Measurements from ENCODE around the gene PAPPA. TPM values are rescaled to one million over a fixed set of nuclear protein-coding genes. Genes with fewer than 3 reads are reported as not detected.

The PAPPA gene
- total RNA-seq (2021; fragmentation: NEBNext Ultra II Directional; extraction: Animal tissue kit (Norgen Biotek cat#: 25700)) (0.63 and 1.2 TPM in 2 replicates), polyA plus RNA-seq (2011; rRNA removed) (0.18 and 0.31 TPM in 2 replicates), polyA minus RNA-seq (2011; rRNA and poly(A)+ RNA removed) (1.2 and 1.8 TPM in 2 replicates)
- polyA plus RNA-seq (2011; cell fraction: cytosol; rRNA removed): 0.26 TPM
- 1.1 TPM for polyA plus RNA-seq (2011; cell fraction: nucleus; rRNA removed)
- polyA plus RNA-seq (2012, experiment 1 of 2): 0.15 to 0.62 TPM (median 0.27 TPM) in 4 replicates
- polyA plus RNA-seq (2012, experiment 2 of 2): 0.03 TPM
- polyA plus RNA-seq (2013, experiment 1 of 2): 0.47 TPM
- 0.40 TPM for polyA plus RNA-seq (2013, experiment 2 of 2)
- polyA minus RNA-seq (2011; cell fraction: cytosol; rRNA and poly(A)+ RNA removed): 0.37 TPM
- polyA minus RNA-seq (2011; cell fraction: nucleus; rRNA and poly(A)+ RNA removed): 3.4 TPM
- long read RNA-seq, experiment 1: 0 reads
- long read RNA-seq, experiment 2: 0 reads

GRCh38 chr9:116153765-116154333 lies at the start of gene PAPPA:
PAPPA (plus strand) TSS chr9:116153791; CDS start chr9:116154173, 382 bp downstream.
- peaks cover 22% of the 10 kb centered on the region for H3K23me2 ChIP-seq (ENCODE audit: low read depth, low read length)
- no peak within 1 kb of the TSS for H2AK5ac ChIP-seq (ENCODE audit: low read depth, low read length)
- no peaks in the 10 kb centered on the region for H3K9me3 ChIP-seq (ENCODE audit: insufficient read depth in 2 of 2, low read depth in 1 of 2, low read length in 1 of 2)
- no peaks in the 10 kb centered on the region for H3K79me1 ChIP-seq (ENCODE audit: low read depth, low read length)
- no peaks in the 10 kb centered on the region for H3K79me2 ChIP-seq (ENCODE audit: control insufficient read depth in 1 of 2, insufficient read depth in 2 of 2, low read length in 2 of 2)
- CTCF ChIA-PET (ENCODE audit: partially characterized antibody): interaction anchor here (0.8 to 4.3 kb wide), 8 partner anchors 10 to 562 kb away, joined by 3 to 38 read pairs (median 8); no protein-coding TSS in a partner anchor
- H4K8ac ChIP-seq (ENCODE audit: extremely low read depth, insufficient read depth, low read length): peak within 1 kb of the TSS; percentile 77; the same call in 1 of the 2 replicates
- H2AFZ ChIP-seq (ENCODE audit: low read length): 0 out of 2 replicates have a peak within 1 kb of the TSS, but pooled peaks have one; percentile 58
- H3K4me3 ChIP-seq (ENCODE audit: extremely low read depth in 1 of 4, insufficient read depth in 2 of 4, low read depth in 3 of 4, low read length in 4 of 4): peak within 1 kb of the TSS; percentile 49 to 77 (median 56)
- H2BK15ac ChIP-seq (ENCODE audit: low read length): no peak within 1 kb of the TSS
- no peak within 1 kb of the TSS for H2BK20ac ChIP-seq (ENCODE audit: low read length)
- peak within 1 kb of the TSS; percentile 93 to 95 for H3K4me2 ChIP-seq (ENCODE audit: insufficient read depth in 1 of 2, low read depth in 2 of 2, low read length in 2 of 2)
- no peak within 1 kb of the TSS; the same call in 1 of the 2 replicates for H2BK5ac ChIP-seq (ENCODE audit: low read depth, low read length)
- H2BK120ac ChIP-seq (replicated peaks; ENCODE audit: low read depth, low read length): no peak within 1 kb of the TSS
- no peak within 1 kb of the TSS for H4K91ac ChIP-seq (replicated peaks; ENCODE audit: insufficient read length, low read length)
- H4K20me1 ChIP-seq (replicated peaks in 1 of 2; ENCODE audit: control insufficient read depth in 1 of 2, insufficient read depth in 2 of 2, low read length in 2 of 2): no peaks in the 10 kb centered on the region
- no peak within 1 kb of the TSS for H3K4ac ChIP-seq (replicated peaks; ENCODE audit: insufficient read length, low read depth, low read length)
- H3K18ac ChIP-seq (ENCODE audit: extremely low read depth, low read length): 0 out of 2 replicates have a peak within 1 kb of the TSS, but pooled peaks have one; percentile 34
- no peak within 1 kb of the TSS for H3K27ac ChIP-seq (ENCODE audit: low read depth, low read length)
- no peak within 1 kb of the TSS for H3K23ac ChIP-seq (ENCODE audit: insufficient read length)
- WGBS, 2 experiments (ENCODE audit: extremely low coverage in 1 of 2, insufficient coverage in 1 of 2, insufficient read length in 1 of 2, insufficient replicate concordance in 2 of 2, low coverage in 1 of 2, low lambda C conversion rate in 2 of 2, missing lambda C conversion rate in 1 of 2): 0% methylated on average over 9 of the region's 41 CpGs; no CpG with 5 or more reads in 1 of the 2 experiments
- no peak within 1 kb of the TSS for H3K14ac ChIP-seq (ENCODE audit: insufficient read length)
- peaks cover 4 to 22% (median 8%) of the 10 kb centered on the region in 4 experiments; a peak in 5 of 7 replicates for H3K4me1 ChIP-seq (replicated peaks in 1 of 4; ENCODE audit: control insufficient read depth in 3 of 4, insufficient read depth in 4 of 4, low read length in 3 of 4)
- peak within 1 kb of the TSS in 2 of 4 experiments; percentile 15 to 44; a peak in 3 of 7 replicates for H3K9ac ChIP-seq (replicated peaks in 1 of 4; ENCODE audit: extremely low read depth in 1 of 4, low read depth in 3 of 4, low read length in 3 of 4)
- POLR2A ChIA-PET (ENCODE audit: partially characterized antibody): interaction anchor here (0.9 kb wide), 2 partner anchors 331 to 343 kb away, joined by 3 read pairs; no protein-coding TSS in a partner anchor
- H2BK12ac ChIP-seq (ENCODE audit: low read depth, low read length): peak within 1 kb of the TSS; percentile 78; the same call in 1 of the 2 replicates
- H3K56ac ChIP-seq (replicated peaks; ENCODE audit: insufficient read length, low read depth, low read length): no peak within 1 kb of the TSS
- FAIRE-seq (no peak), DNase-seq (ENCODE audit: low read depth in 1 of 2, low spot score in 2 of 2) (peak in 1 of 2 experiments; percentile 53)
- peaks cover 8 to 35% (median 28%) of the 10 kb centered on the region in 4 experiments for H3K27me3 ChIP-seq (replicated peaks in 1 of 4; ENCODE audit: control insufficient read depth in 3 of 4, extremely low read depth in 1 of 4, insufficient read depth in 3 of 4, low read length in 3 of 4)
- no peaks in the 10 kb centered on the region for H3K36me3 ChIP-seq (ENCODE audit: control insufficient read depth in 2 of 4, insufficient read depth in 4 of 4, low read length in 3 of 4)
- H4K5ac ChIP-seq (ENCODE audit: insufficient read length, low read depth, low read length): no peak within 1 kb of the TSS
- no peak for TF ChIP-seq BACH1 (IDR thresholded peaks at IDR 0.05; ENCODE audit: low read length)
- no peak for TF ChIP-seq MAX (IDR thresholded peaks at IDR 0.05)
- TF ChIP-seq YY1 (IDR thresholded peaks at IDR 0.05; ENCODE audit: low read depth, low read length): no peak
- TF ChIP-seq NANOG (IDR thresholded peaks at IDR 0.05; ENCODE audit: insufficient read depth, low read depth, low read length, poor library complexity, severe bottlenecking): no peak
- TF ChIP-seq EGR1 (IDR thresholded peaks at IDR 0.05; ENCODE audit: borderline replicate concordance, low read depth, low read length): no peak
- no peak for TF ChIP-seq KDM4A (IDR thresholded peaks at IDR 0.05; ENCODE audit: low read depth, low read length, severe bottlenecking)
- no peak for TF ChIP-seq FOSL1 (IDR thresholded peaks at IDR 0.05; ENCODE audit: insufficient read depth, low read depth, low read length)
- no peak for TF ChIP-seq SIN3A (conservative IDR thresholded peaks at IDR 0.05 in 1 of 2, IDR thresholded peaks at IDR 0.05 in 1 of 2; ENCODE audit: low read depth in 1 of 2, low read length in 2 of 2)
- no peak for TF ChIP-seq PHF8 (conservative IDR thresholded peaks at IDR 0.05; ENCODE audit: low read depth, low read length)

Data from H1 (cell line).